ENCODE measurements around the gene UQCC5. TPM values are rescaled to one million over a fixed set of nuclear protein-coding genes. Genes with fewer than 3 reads are reported as not detected.

Gene UQCC5
- total RNA-seq, 4 donors from 2014 or later, result 4.1 to 435 (median 51.9) TPM

- no peaks in the 10 kb centered on the region for H3K36me3 ChIP-seq
- peak overlapping the region; percentile 15 to 37 for H3K27ac ChIP-seq
- TF ChIP-seq CTCF (IDR thresholded peaks at IDR 0.05) (no peak), POLR2A (IDR thresholded peaks at IDR 0.05) (no peak)
- DNase-seq, result peak; percentile 15 to 25
- intact Hi-C loops (cut with DNase I; ENCODE audit: low total_unique reads), result no loop called here
- H3K4me1 ChIP-seq, result no peaks in the 10 kb centered on the region
- no peaks in the 10 kb centered on the region for H3K9me3 ChIP-seq
- H3K4me3 ChIP-seq, result no peak overlapping the region
- H3K27me3 ChIP-seq, result no peaks in the 10 kb centered on the region
Observed at GRCh38 chr3:52527039-52527731, 9.2 kb upstream of the UQCC5 start.

- intact Hi-C loops (cut with DNase I; ENCODE audit: low total_unique reads), result no loop called here
- Histone ChIP-seq H3K27me3 (no peaks in the 10 kb centered on the region), H3K9me3 (no peaks in the 10 kb centered on the region), H3K4me3 (no peak overlapping the region), H3K36me3 (no peaks in the 10 kb centered on the region), H3K27ac (peak overlapping the region in 1 of 2 donors; percentile 15), H3K4me1 (no peaks in the 10 kb centered on the region)
- peak; percentile 15 for DNase-seq
- TF ChIP-seq CTCF (IDR thresholded peaks at IDR 0.05), result no peak
- no peak for TF ChIP-seq POLR2A (IDR thresholded peaks at IDR 0.05)
Observed at GRCh38 chr3:52527732-52528585, 8.4 kb upstream of the UQCC5 start.

GRCh38 chr3:52528586-52529375, 7.6 kb upstream of the UQCC5 start:
- Histone ChIP-seq H3K27ac (no peak overlapping the region), H3K4me3 (no peak overlapping the region), H3K36me3 (no peaks in the 10 kb centered on the region), H3K9me3 (no peaks in the 10 kb centered on the region), H3K4me1 (no peaks in the 10 kb centered on the region), H3K27me3 (no peaks in the 10 kb centered on the region)
- intact Hi-C loops (cut with DNase I; ENCODE audit: low total_unique reads), result no loop called here
- DNase-seq, result peak in 1 of 2 donors; percentile 15
- TF ChIP-seq CTCF (IDR thresholded peaks at IDR 0.05) (no peak), POLR2A (IDR thresholded peaks at IDR 0.05) (no peak)

GRCh38 chr3:52529376-52530333, 6.8 kb upstream of the UQCC5 start:
- Histone ChIP-seq H3K27ac (peak overlapping the region; percentile 40 to 47), H3K4me1 (no peaks in the 10 kb centered on the region), H3K27me3 (no peaks in the 10 kb centered on the region), H3K36me3 (no peaks in the 10 kb centered on the region), H3K9me3 (no peaks in the 10 kb centered on the region), H3K4me3 (no peak overlapping the region)
- intact Hi-C loops (cut with DNase I; ENCODE audit: low total_unique reads), result no loop called here
- peak; percentile 40 to 43 for DNase-seq
- TF ChIP-seq CTCF (IDR thresholded peaks at IDR 0.05), result no peak
- no peak for TF ChIP-seq POLR2A (IDR thresholded peaks at IDR 0.05)

All from uterus (tissue), 4 donors.